Metanephros (tissue), 2 donors: ENCODE data around the gene SCML2. TPM values are rescaled to one million over a fixed set of nuclear protein-coding genes. Genes with fewer than 3 reads are reported as not detected.

Experiments used
- small RNA-seq: library from RNA; depleted of rRNA; stranded (forward); fragments of <200 nt; gene quantifications from one replicate; pipeline ENCODE3, GENCODE V24; 2014; ENCODE audit warnings: low replicate concordance
- total RNA-seq: library from RNA; depleted of rRNA; stranded (reverse); fragments of >200 nt; gene quantifications from one replicate; pipeline ENCODE4 v1.2.3, GENCODE V29; 2014

The SCML2 gene
- 6.7 TPM for total RNA-seq

DNA sequence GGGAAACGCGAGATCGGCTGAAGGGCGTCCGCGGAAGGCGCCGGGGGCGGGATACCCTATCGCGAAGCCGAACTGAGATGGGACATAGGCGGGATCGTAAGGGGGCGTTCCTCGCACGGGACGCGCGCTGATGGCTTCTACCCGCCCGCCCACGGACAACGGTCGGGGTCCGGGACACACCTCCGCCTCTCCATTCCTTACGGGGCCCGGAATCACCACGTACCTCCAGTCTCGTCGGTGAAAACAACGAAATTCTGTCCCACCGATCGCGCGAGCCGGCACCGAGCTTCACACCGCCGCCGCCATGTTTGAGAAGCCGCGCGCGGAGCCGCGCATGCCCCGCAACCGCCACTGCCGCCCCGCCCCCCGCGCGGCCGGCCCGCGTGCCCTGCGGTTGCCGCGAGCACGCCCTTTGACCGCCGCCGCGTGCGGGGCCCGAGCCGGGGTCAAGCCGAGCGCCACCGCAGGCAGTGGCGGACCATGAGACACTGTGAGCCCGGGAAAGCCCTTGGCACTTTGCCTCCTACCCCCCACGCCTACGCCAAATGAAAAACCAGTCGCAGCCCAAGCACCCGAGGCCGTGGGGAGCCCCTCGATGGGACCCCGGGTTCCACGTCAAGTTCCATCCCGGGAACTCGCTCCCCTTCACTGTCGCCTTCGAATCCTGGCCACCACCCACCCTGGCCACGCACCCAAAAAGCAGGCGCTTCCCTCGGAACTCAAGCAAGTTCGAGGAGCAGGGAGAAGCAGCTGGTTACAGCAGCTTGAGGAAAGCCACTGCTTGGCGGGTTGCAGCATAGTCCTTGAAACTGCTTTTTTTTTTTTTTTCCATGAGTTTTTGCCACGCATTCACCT is at the start of gene SCML2:
Gene SCML2, minus strand, starts transcription at position 320 of the 855 bp plus-strand sequence. CDS start 20,617 bp downstream, outside the sequence.

GRCh38 chrX:18220786-18221185 is 133.7 kb downstream of the SCML2 start, which contains the start of gene BEND2:
Gene BEND2 (minus strand): TSS chrX:18220886. CDS start chrX:18220750, 136 bp downstream.

Small RNAs within 50 kb of the gene (small RNA-seq; reads per million reads assigned to genes)
- gene RF00019 (not detected), gene TMSB10P2 (not detected)

Other genes starting within 250 kb of the SCML2 start
- not detected for gene BEND2, start 133.8 kb downstream of the SCML2 start, total RNA-seq
- 17.2 TPM for gene CDKL5, start 70.9 kb upstream of the SCML2 start, total RNA-seq